ENCODE measurements around the gene DHCR24.

The DHCR24 gene

DNA sequence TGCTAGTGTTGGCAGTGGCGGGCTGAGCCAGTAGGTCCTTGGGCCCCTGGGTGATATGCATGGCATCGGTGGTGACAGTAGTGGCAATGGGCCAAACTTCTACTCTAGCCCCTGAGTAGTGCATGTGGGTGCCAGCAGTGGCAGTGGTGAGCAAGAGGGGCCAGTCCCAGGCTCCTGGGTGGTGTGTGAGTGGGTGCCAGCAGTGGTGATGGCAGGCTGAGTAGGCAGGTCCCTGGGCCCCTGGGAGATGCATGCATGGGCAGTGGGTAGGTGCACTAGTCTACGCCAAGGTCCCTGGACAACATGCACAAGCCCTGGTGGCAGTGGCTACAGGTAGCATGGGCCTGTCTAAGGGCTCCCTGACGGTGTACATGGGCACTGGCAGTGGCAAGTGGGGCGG, 61.3 kb downstream of the DHCR24 start:
- no peaks in the 10 kb centered on the region for H3K27me3 Mint-ChIP-seq
- peaks cover 21 to 42% of the 10 kb centered on the region in 2 donors for H3K9me3 Mint-ChIP-seq
- no peak overlapping the region for H3K27ac Mint-ChIP-seq
- H3K4me1 Mint-ChIP-seq = no peaks in the 10 kb centered on the region
- H3K4me3 Mint-ChIP-seq = no peak overlapping the region
- no peak for ATAC-seq
- no peak for DNase-seq

DNA sequence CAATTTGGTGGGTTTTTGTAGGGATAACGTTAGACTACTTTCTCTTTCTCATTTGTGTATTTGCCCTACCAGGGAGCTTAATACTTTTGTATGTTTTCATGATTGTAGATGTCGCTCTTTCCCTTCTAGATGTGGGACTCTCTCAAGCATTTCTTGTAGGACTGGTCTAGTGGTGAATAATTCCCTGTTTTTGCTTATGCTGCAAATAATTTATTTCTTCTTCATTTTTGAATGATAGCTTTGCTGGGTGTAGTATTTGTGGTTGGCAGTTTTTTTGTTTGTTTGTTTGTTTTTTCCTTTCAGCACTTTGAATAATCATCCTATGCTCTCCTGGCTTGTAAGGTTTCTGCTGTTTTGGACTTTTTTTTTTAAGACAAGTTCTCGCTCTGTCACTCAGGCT, 63.3 kb downstream of the DHCR24 start:
- H3K9me3 Mint-ChIP-seq = peaks cover 21 to 39% of the 10 kb centered on the region in 2 donors
- H3K4me1 Mint-ChIP-seq = no peaks in the 10 kb centered on the region
- no peak overlapping the region for H3K4me3 Mint-ChIP-seq
- H3K27ac Mint-ChIP-seq = no peak overlapping the region
- no peaks in the 10 kb centered on the region for H3K27me3 Mint-ChIP-seq
- no peak for DNase-seq
- ATAC-seq = no peak

DNA sequence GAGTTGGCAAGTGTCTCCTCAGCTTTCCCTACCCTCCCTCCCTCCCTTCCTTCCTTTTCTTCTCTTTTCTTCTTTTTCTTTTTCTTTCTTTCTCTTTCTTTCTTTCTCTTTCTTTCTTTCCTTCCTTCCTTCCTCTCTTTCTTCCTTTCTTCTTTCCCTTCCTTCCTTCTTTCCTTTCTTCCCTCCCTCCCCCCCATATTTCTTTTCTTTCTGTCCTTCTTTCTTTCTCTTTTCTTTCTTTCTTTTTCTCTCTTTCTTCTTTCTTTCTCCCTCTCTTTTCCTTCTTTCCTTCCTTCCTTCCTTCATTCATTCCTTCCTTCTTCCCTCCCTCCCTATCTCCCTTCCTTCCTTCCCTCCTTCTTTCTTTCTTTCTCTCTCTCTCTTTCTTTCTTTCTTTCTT, 67.3 kb downstream of the DHCR24 start:
- Mint-ChIP-seq H3K27ac (no peak overlapping the region), H3K9me3 (peaks cover 14 to 19% of the 10 kb centered on the region in 2 donors), H3K27me3 (no peaks in the 10 kb centered on the region), H3K4me1 (peaks cover 7% of the 10 kb centered on the region), H3K4me3 (no peak overlapping the region)
- DNase-seq (no peak), ATAC-seq (no peak)

DNA sequence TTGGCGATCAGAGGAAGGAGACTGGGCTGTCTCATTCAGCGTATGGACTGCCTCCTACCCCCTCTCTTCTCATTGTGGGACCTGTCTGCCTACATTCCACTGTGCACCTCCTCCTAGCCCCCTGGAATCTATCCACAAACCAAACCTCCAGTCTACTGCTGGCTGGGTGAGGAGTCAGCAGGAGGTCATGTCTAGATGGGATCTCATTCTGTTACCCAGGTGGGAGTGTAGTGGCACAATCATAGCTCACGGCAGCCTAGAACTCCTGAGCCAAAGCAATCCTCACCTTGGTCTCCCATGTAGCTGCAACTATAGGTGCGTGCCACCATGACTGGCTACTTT, 67.8 kb downstream of the DHCR24 start:
- Mint-ChIP-seq H3K27me3 (no peaks in the 10 kb centered on the region), H3K4me1 (peaks cover 7% of the 10 kb centered on the region), H3K4me3 (no peak overlapping the region), H3K27ac (no peak overlapping the region), H3K9me3 (peaks cover 9 to 13% of the 10 kb centered on the region in 2 donors)
- DNase-seq (no peak), ATAC-seq (no peak)

DNA sequence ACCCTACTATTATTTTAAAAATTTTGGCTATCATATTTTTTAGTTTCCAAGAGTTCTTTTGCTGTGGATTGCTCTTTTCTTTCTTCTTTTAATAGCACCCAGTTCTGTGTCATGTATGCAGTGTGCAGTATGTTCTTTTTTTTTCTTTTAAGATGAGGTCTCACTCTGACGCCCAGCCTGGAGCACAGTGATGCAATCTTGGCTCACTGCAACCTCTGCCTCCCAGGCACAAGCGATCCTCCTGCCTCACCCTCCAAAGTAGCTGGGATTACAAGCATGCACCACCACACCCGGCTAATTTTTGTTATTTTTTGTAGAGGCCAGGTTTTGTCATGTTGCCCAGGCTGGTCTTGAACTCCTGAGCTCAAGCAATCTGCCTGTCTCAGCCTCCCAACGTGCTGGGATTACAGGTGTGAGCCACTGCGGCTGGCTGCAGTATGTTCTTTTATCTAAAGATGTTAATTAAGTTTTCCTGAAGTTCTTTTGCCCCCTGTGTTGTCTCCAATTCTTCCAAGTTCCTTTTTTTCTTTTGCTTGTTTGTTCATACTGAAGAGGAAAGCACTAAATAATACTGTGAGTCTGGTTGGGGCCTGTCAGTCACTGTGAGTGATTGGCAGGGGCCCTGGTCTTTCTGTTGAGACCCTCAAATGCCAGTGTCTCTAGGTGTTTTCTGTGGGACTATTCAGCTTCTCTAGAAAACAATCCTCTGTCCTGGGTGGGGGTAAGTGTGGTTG, 68.4 kb downstream of the DHCR24 start:
- Mint-ChIP-seq H3K27ac (peak overlapping the region in 1 of 2 donors; percentile 65), H3K4me1 (peaks cover 7% of the 10 kb centered on the region), H3K27me3 (no peaks in the 10 kb centered on the region), H3K4me3 (no peak overlapping the region), H3K9me3 (peaks cover 5 to 7% of the 10 kb centered on the region in 2 donors)
- no peak for DNase-seq
- ATAC-seq = no peak

DNA sequence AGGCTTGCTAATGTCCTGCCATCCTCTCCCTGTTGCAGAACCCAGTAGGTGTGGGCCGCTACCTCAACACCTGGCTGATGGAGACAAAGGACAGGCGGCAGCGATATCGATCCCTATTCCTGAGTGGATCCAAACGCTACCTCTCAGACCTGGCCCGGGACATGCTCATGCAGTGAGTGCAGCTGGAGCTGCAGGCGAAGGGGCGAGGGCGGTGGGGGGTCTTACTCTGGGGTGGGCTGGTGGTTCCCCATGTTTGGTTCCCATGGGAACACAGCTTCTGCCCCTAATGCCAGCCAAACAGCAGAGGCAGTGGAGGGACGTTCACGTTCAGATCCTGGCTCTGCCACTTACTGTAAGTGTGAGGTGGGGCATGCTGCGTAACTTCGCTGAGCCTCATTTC, 70.0 kb downstream of the DHCR24 start:
- H3K9me3 Mint-ChIP-seq = no peaks in the 10 kb centered on the region
- H3K27ac Mint-ChIP-seq = peak overlapping the region in 1 of 2 donors; percentile 57
- DNase-seq = no peak

DNA sequence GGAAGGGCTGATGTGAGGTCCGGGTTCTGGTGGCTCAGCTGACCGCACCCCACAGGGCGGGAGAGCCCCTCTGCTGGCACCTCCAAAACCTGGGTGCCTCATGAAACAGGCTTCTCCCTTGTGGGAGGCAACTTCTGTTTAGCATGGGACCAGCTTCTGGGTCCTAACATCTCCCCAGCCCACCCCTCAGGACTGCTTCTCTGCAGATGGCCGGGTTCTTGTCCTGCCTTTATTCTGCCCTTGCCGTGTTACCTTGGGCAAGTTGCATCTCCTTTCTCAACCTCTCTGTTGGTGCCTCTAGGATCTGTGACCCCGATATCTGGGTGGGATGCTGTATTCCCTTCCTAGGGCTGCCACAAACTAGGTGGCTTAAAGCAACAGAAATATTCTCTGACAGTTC, 70.9 kb downstream of the DHCR24 start:
- Mint-ChIP-seq H3K27me3 (no peaks in the 10 kb centered on the region), H3K27ac (no peak overlapping the region), H3K9me3 (no peaks in the 10 kb centered on the region), H3K4me3 (no peak overlapping the region), H3K4me1 (peaks cover 22% of the 10 kb centered on the region)
- DNase-seq (no peak), ATAC-seq (no peak)

More for the DNA sequence above, 70.0 kb downstream of the DHCR24 start:
- peaks cover 22% of the 10 kb centered on the region for H3K4me1 Mint-ChIP-seq
- no peak for ATAC-seq
- H3K27me3 Mint-ChIP-seq = no peaks in the 10 kb centered on the region
- H3K4me3 Mint-ChIP-seq = no peak overlapping the region

DNA sequence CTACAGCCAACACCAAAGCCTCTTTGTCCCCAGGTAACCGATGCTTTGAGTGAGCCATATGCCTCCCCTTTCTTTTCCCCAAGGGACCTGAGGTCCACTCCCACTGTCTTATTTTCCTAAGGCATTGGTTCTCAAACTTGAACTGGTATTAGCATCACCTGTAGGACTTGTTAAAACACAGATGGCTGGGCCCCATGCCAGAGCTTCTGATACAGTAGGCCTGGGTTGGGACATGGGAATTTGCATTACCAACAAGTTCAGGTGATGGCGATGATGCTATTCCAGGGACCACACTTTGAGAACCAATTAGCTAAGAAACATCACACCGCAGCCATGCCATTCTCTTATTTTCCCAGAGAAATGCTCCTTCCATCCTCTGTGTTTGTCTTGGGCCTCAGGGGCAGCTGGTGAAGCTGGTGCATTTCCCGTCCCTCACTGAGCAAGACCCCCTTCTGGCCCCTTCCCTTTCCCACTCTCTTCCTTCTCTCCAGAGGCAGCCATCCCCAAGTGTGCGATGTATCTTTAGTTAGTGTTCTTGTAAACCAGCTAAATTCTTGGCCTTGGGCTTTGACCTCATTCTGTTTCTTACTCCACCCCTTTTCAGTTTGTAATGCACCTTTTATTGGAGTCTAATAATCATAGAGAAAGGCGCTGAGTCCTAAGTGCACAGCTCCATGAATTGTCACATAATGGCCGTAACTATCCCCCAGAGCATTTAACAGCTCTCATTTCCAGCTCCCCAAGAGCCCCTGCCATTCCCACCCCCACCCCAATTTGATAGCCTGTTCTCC, 71.7 kb downstream of the DHCR24 start:
- H3K27me3 Mint-ChIP-seq = no peaks in the 10 kb centered on the region
- H3K4me1 Mint-ChIP-seq = peaks cover 28% of the 10 kb centered on the region
- H3K27ac Mint-ChIP-seq = peak overlapping the region in 1 of 2 donors; percentile 71
- DNase-seq (no peak), ATAC-seq (no peak)
- no peak overlapping the region for H3K4me3 Mint-ChIP-seq
- no peaks in the 10 kb centered on the region for H3K9me3 Mint-ChIP-seq

DNA sequence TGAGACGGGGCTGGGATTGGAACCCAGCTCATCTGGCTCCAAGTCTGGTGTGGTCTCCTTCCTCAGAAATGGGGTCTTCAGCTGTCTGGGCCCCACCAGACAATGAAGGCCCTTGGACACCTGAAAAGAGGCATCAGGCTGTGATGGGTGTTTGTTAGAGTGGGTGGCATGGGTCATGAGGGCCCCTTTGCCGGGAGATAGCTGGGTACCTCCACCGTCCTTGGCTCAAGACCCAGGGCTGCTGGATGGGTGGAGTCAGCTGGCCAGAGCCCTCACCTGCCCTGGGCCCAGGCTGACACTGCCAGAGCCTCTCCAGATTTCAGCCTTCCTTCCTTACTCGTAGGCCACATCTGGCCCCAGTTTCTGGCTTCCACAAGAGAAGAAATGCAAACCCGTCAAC, 72.4 kb downstream of the DHCR24 start:
- H3K27ac Mint-ChIP-seq = no peak overlapping the region
- DNase-seq (no peak), ATAC-seq (no peak)
- H3K9me3 Mint-ChIP-seq = no peaks in the 10 kb centered on the region
- peaks cover 35% of the 10 kb centered on the region for H3K4me1 Mint-ChIP-seq
- no peaks in the 10 kb centered on the region for H3K27me3 Mint-ChIP-seq
- no peak overlapping the region for H3K4me3 Mint-ChIP-seq

DNA sequence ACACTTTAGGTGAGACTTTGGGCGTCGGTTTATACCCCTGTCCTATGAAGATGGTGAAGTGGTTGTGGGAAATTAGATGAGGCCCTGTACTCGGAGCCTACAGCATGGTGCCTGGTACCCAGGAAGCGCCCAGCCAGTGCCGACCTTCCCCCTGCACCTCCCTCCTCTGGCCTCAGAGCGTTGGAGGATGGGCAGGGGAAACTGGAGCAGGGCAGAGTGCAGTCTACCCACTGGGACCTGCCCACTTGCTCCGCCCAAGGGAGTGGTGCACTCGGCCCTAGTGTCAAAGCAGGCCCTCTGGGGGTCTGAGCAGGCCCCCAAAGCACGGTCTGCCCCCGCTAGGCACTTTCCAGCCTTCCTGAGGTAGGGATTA, 72.9 kb downstream of the DHCR24 start:
- Mint-ChIP-seq H3K4me1 (peaks cover 35% of the 10 kb centered on the region), H3K9me3 (no peaks in the 10 kb centered on the region), H3K27ac (no peak overlapping the region), H3K4me3 (no peak overlapping the region), H3K27me3 (no peaks in the 10 kb centered on the region)
- DNase-seq = no peak
- no peak for ATAC-seq

DNA sequence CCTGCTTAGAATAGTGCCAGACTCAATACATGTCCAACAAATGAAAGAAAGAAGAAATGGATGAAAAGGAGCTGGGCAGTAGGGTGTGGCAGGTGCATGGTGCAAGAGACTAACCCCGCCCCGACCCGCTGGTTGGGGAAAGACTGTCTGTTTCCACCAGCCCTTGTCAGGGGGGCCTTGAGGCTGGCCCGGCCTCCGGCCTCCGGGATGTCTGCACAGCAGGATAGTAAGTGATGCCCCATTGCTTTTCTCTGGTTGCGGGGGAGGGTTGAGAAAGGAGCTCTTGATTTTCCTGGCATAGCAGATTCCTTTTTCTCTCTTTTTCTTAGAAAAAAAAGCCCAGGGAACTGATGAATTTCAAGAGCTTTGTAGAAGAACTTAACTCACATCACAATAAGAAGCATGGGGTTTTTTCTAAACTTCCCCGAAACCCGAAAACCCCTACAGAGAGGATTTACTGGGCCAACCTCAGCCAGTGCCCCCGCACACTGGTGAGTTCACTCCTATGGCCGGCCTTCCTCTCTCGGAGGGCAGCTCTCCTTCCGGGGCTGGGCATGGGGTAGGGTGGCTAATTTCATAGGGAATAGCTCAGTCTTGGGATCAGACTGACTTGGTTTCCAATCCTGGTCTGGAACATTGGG, 73.4 kb downstream of the DHCR24 start:
- no peak for ATAC-seq
- H3K27ac Mint-ChIP-seq = peak overlapping the region in 1 of 2 donors; percentile 31
- H3K4me1 Mint-ChIP-seq = peaks cover 35% of the 10 kb centered on the region
- no peaks in the 10 kb centered on the region for H3K9me3 Mint-ChIP-seq
- peak overlapping the region; percentile 25 to 46 for H3K4me3 Mint-ChIP-seq
- no peak for DNase-seq
- H3K27me3 Mint-ChIP-seq = no peaks in the 10 kb centered on the region

DNA sequence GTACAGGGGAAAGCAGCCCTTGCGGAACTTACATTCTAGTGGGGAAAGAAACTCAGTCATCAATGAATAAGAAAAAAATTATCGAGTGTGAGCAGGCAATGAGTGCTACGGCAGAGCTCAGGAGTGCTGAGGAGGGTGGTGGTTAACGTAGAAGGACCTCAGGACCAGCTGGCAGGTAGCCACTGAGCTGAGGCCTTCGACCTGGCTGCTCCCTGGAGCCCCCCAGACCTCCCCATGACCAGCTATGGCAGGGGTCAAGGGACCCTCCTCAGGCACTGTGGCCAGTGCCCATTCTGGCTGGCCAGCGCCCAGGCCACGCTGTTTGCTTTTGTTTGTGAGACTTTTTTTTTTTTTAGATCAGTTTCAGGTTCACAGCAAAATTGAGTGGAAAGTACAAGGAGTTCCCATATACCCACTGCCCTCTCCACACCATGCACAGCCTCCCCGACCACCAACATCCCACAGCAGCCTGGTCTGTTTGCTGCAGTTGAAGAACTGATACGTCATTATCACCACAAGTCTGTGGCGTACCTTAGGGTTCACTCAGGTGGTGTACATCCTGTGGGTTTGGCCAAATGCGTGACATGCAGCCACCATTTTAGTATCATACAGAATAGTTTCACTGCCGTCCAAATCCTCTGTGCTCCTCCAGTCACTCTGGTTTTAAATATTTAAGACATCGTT, 74.1 kb downstream of the DHCR24 start:
- no peaks in the 10 kb centered on the region for H3K9me3 Mint-ChIP-seq
- ATAC-seq (peak; percentile 76), DNase-seq (peak in 1 of 2 donors; percentile 43)
- peak overlapping the region; percentile 25 to 46 for H3K4me3 Mint-ChIP-seq
- H3K27ac Mint-ChIP-seq = no peak overlapping the region
- peaks cover 30% of the 10 kb centered on the region for H3K4me1 Mint-ChIP-seq
- H3K27me3 Mint-ChIP-seq = no peaks in the 10 kb centered on the region

DNA sequence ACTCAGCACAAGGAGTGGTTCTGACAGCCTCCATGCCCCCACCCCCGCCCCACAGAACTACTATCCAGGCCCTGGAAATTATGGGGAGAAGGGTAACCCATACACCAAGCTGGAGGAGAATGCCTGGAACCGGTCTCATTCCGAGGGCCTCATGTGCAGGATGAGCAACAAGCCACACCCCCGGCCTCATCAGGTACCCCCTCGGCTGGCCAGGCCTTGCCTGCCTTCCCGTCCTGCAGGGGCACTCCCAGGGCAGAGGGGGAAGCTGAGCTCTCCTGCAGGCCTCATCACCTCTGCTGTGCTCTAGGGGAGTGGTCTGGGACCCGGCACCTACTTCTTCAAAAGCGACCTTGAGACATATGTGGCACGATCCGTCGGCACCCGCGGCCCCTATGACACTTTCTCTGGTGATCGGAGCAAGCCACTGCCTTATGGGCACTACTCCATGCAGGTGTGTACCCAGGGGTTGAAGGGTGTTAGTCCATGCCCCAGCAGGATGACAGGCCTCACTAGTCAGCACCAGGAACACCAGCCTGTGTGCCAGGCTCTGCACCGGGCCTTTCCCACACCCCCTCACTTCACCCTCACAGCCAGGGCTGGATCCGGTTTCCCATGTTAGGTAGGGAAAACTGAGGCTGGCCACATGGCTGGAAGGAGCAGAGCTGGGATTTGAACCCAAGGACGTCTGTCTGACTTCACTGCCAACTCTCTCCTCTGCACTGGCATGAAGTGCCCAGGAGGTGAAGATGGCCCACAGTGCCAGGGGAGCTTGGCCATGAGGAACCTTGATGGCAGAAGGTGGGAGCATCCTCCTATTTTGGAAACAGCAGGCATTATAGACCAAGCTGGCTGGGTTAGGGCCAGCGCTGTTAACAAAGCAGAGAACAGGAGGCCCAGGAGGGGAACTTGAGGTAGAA, 75.0 kb downstream of the DHCR24 start:
- ATAC-seq (no peak), DNase-seq (no peak)
- no peak overlapping the region for H3K27ac Mint-ChIP-seq
- H3K9me3 Mint-ChIP-seq = no peaks in the 10 kb centered on the region
- H3K27me3 Mint-ChIP-seq = no peaks in the 10 kb centered on the region
- H3K4me3 Mint-ChIP-seq = no peak overlapping the region
- peaks cover 30% of the 10 kb centered on the region for H3K4me1 Mint-ChIP-seq

DNA sequence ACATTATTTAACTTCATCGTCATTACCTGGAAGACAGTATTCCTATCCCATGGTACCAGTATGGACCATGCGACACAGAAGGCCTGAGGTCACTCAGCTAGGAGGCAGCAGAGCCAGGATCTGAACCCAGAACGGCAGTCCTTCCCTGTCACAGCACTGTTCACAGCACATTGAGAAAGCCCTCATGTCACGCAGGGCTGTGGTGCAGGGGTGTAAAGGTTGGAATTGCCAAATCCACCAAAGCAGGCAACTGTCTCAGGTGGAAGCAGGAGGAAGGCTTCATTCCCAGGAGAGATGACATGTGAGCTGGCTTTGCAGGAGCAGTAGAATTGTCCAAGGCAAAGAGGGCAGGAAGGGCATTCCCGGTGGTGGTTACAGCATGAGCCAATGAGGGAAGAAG, 75.9 kb downstream of the DHCR24 start:
- no peaks in the 10 kb centered on the region for H3K27me3 Mint-ChIP-seq
- no peak overlapping the region for H3K27ac Mint-ChIP-seq
- DNase-seq (no peak), ATAC-seq (no peak)
- no peaks in the 10 kb centered on the region for H3K9me3 Mint-ChIP-seq
- no peak overlapping the region for H3K4me3 Mint-ChIP-seq
- H3K4me1 Mint-ChIP-seq = peaks cover 33% of the 10 kb centered on the region
